GM23248 (cell line): ENCODE results near the gene NCAM1. TPM values are rescaled to one million over a fixed set of nuclear protein-coding genes. Genes with fewer than 3 reads are reported as not detected.

Experiments used
- DNase-seq: peaks from one replicate; pipeline ENCODE4 v3.0.0-alpha.2; 2015
- H2AFZ ChIP-seq: fragments of 200-600 bp; sonication (generic); 2 replicates; pipeline ENCODE4 v1.6.1; 2016; ENCODE audit warnings: antibody characterized with exemption
- H3F3A ChIP-seq: fragments of 200-600 bp; sonication (generic); 2 replicates; pipeline ENCODE4 v1.6.1; 2016; ENCODE audit warnings: mild to moderate bottlenecking, antibody characterized with exemption, mixed run types; ENCODE audit not compliant: insufficient read depth
- H3K27ac ChIP-seq: fragments of 200-600 bp; sonication (generic); 2 replicates; pipeline ENCODE4 v1.5.1; 2016; ENCODE audit warnings: mild to moderate bottlenecking
- H3K27me3 ChIP-seq: fragments of 200-600 bp; sonication (generic); replicated peaks from 2 replicates; pipeline ENCODE4 v1.6.1; 2016; ENCODE audit warnings: mild to moderate bottlenecking; ENCODE audit not compliant: insufficient read depth
- H3K36me3 ChIP-seq: fragments of 200-600 bp; sonication (generic); 2 replicates; pipeline ENCODE4 v1.6.1; 2016; ENCODE audit warnings: low read depth, mild to moderate bottlenecking
- H3K4me1 ChIP-seq: fragments of 200-600 bp; sonication (generic); 2 replicates; pipeline ENCODE4 v1.6.1; 2016; ENCODE audit warnings: mild to moderate bottlenecking; ENCODE audit not compliant: insufficient read depth
- H3K4me2 ChIP-seq: fragments of 200-600 bp; sonication (generic); one replicate; pipeline ENCODE4 v1.6.1; 2016; ENCODE audit warnings: mild to moderate bottlenecking; ENCODE audit not compliant: unreplicated experiment
- H3K4me3 ChIP-seq: fragments of 200-600 bp; sonication (generic); 2 replicates; pipeline ENCODE4 v1.5.1; 2016; ENCODE audit warnings: mild to moderate bottlenecking
- H3K79me2 ChIP-seq: fragments of 200-600 bp; sonication (generic); 2 replicates; pipeline ENCODE4 v1.6.1; 2016; ENCODE audit warnings: mild to moderate bottlenecking; ENCODE audit not compliant: insufficient read depth
- H3K9ac ChIP-seq: fragments of 200-600 bp; sonication (generic); 2 replicates; pipeline ENCODE4 v1.6.1; 2016; ENCODE audit warnings: mild to moderate bottlenecking
- H3K9me2 ChIP-seq: fragments of 200-600 bp; sonication (generic); 2 replicates; pipeline ENCODE4 v1.6.1; 2016; ENCODE audit warnings: mixed run types, mild to moderate bottlenecking, moderate library complexity; ENCODE audit not compliant: insufficient read depth
- H3K9me3 ChIP-seq: fragments of 200-600 bp; sonication (generic); one replicate; pipeline ENCODE4 v1.6.1; 2017; ENCODE audit warnings: low read depth
- H4K20me1 ChIP-seq: fragments of 200-600 bp; sonication (generic); 2 replicates; pipeline ENCODE4 v1.6.0; 2016; ENCODE audit not compliant: insufficient read depth
- EZH2 ChIP-seq: fragments of 200-600 bp; sonication (generic); IDR thresholded peaks from 2 replicates; pipeline ENCODE4 v1.6.1; 2018; ENCODE audit warnings: antibody characterized with exemption, mild to moderate bottlenecking; ENCODE audit not compliant: insufficient read depth, poor library complexity, severe bottlenecking
- EZH2phosphoT487 ChIP-seq: fragments of 200-600 bp; sonication (generic); IDR thresholded peaks from 2 replicates; pipeline ENCODE4 v1.6.1; 2018; ENCODE audit warnings: antibody characterized with exemption, moderate library complexity, mild to moderate bottlenecking, low read depth; ENCODE audit not compliant: insufficient read depth
- WGBS, 2 experiments: methylation state at CpG; one replicate each; pipeline ENCODE4 v1.1.6; 2015 to 2017; ENCODE audit warnings: low lambda C conversion rate in 2 of 2, low coverage in 1 of 2; ENCODE audit errors: missing lambda C conversion rate in 2 of 2; 5-methylcytosine and 5-hydroxymethylcytosine counted together
- in situ Hi-C: fragments of 300-500 bp; cut with MboI; formaldehyde crosslinking; loops from 2 replicates; pipeline ENCODE4 v1.15.0; 2020
- polyA plus RNA-seq: library from polyadenylated mRNA; unstranded; fragments of >200 nt; fragmentation: Nextera tagmentation; extraction: Ambion mirVana; gene quantifications from 2 replicates; pipeline ENCODE4 v1.2.1, GENCODE V29; 2016
- total RNA-seq: library from RNA; depleted of rRNA; stranded (reverse); fragments of >200 nt; shearing (Covaris generic); gene quantifications from 2 replicates; pipeline ENCODE4 v1.2.3, GENCODE V29; 2014

Gene NCAM1
- total and polyA plus RNA-seq, 2 experiments from 2014 or later, result 1.5 to 1.8 TPM

- H2AFZ ChIP-seq, result no peak overlapping the region
- H3K4me1 ChIP-seq, result no peaks in the 10 kb centered on the region
- DNase-seq, result no peak
- TF ChIP-seq EZH2 (no peak), EZH2phosphoT487 (no peak)
- H3K4me3 ChIP-seq, result no peak overlapping the region
- no peaks in the 10 kb centered on the region for H3F3A ChIP-seq
- H4K20me1 ChIP-seq, result no peaks in the 10 kb centered on the region
- no peak overlapping the region for H3K27ac ChIP-seq
- H3K9ac ChIP-seq, result no peak overlapping the region
- no peaks in the 10 kb centered on the region for H3K9me3 ChIP-seq
- no peak overlapping the region for H3K4me2 ChIP-seq
- H3K36me3 ChIP-seq, result no peaks in the 10 kb centered on the region
- WGBS, 2 experiments, result 58 to 62% methylated on average over 9 of the region's 9 CpGs
- H3K79me2 ChIP-seq, result no peaks in the 10 kb centered on the region
- in situ Hi-C loops, result loop anchor here (25.0 kb wide), 1 partner anchor 517 kb away; no protein-coding TSS in a partner anchor
- H3K27me3 ChIP-seq, result no peaks in the 10 kb centered on the region
- H3K9me2 ChIP-seq, result no peaks in the 10 kb centered on the region
Observed at GRCh38 chr11:113103932-113104690, 142.9 kb downstream of the NCAM1 start.

- H4K20me1 ChIP-seq, result no peaks in the 10 kb centered on the region
- no peaks in the 10 kb centered on the region for H3F3A ChIP-seq
- H3K27me3 ChIP-seq, result no peaks in the 10 kb centered on the region
- in situ Hi-C loops, result loop anchor here (25.0 kb wide), 1 partner anchor 517 kb away; no protein-coding TSS in a partner anchor
- no peak overlapping the region for H3K4me2 ChIP-seq
- no peaks in the 10 kb centered on the region for H3K9me2 ChIP-seq
- no peaks in the 10 kb centered on the region for H3K36me3 ChIP-seq
- no peak overlapping the region for H2AFZ ChIP-seq
- no peaks in the 10 kb centered on the region for H3K9me3 ChIP-seq
- WGBS, 2 experiments, result 39 to 43% methylated on average over 4 of the region's 4 CpGs
- no peak for DNase-seq
- H3K4me3 ChIP-seq, result no peak overlapping the region
- H3K4me1 ChIP-seq, result no peaks in the 10 kb centered on the region
- H3K9ac ChIP-seq, result no peak overlapping the region
- no peak overlapping the region for H3K27ac ChIP-seq
- H3K79me2 ChIP-seq, result no peaks in the 10 kb centered on the region
- TF ChIP-seq EZH2, result no peak
- no peak for TF ChIP-seq EZH2phosphoT487
Observed at GRCh38 chr11:113104691-113105251, 143.6 kb downstream of the NCAM1 start.

- in situ Hi-C loops, result loop anchor here (25.0 kb wide), 1 partner anchor 518 kb away; no protein-coding TSS in a partner anchor
- Histone ChIP-seq H3K4me3 (no peak overlapping the region), H3K4me2 (no peak overlapping the region), H3K27me3 (no peaks in the 10 kb centered on the region), H3K9me2 (no peaks in the 10 kb centered on the region), H2AFZ (no peak overlapping the region), H3K4me1 (no peaks in the 10 kb centered on the region), H4K20me1 (no peaks in the 10 kb centered on the region), H3K9me3 (no peaks in the 10 kb centered on the region), H3F3A (no peaks in the 10 kb centered on the region), H3K36me3 (no peaks in the 10 kb centered on the region), H3K27ac (no peak overlapping the region), H3K9ac (no peak overlapping the region), H3K79me2 (no peaks in the 10 kb centered on the region)
- TF ChIP-seq EZH2 (no peak), EZH2phosphoT487 (no peak)
- DNase-seq, result no peak
- 73% methylated on average over 2 of the region's 2 CpGs for WGBS, 2 experiments
Observed at GRCh38 chr11:113105592-113105991, 144.4 kb downstream of the NCAM1 start.

GRCh38 chr11:113106507-113106906 is 145.3 kb downstream of the NCAM1 start:
- in situ Hi-C loops, result loop anchor here (25.0 kb wide), 1 partner anchor 519 kb away; no protein-coding TSS in a partner anchor
- H2AFZ ChIP-seq, result no peak overlapping the region
- H3K27ac ChIP-seq, result no peak overlapping the region
- H3K36me3 ChIP-seq, result no peaks in the 10 kb centered on the region
- WGBS, 2 experiments, result 35 to 36% methylated on average over 2 of the region's 2 CpGs
- H3F3A ChIP-seq, result no peaks in the 10 kb centered on the region
- peak; percentile 23 for DNase-seq
- no peaks in the 10 kb centered on the region for H3K9me3 ChIP-seq
- no peak overlapping the region for H3K4me3 ChIP-seq
- no peaks in the 10 kb centered on the region for H3K79me2 ChIP-seq
- H3K4me2 ChIP-seq, result no peak overlapping the region
- no peaks in the 10 kb centered on the region for H3K4me1 ChIP-seq
- no peak for TF ChIP-seq EZH2phosphoT487
- TF ChIP-seq EZH2, result no peak
- H4K20me1 ChIP-seq, result no peaks in the 10 kb centered on the region
- no peak overlapping the region for H3K9ac ChIP-seq
- no peaks in the 10 kb centered on the region for H3K27me3 ChIP-seq
- no peaks in the 10 kb centered on the region for H3K9me2 ChIP-seq
